Activated gamma-delta T cell (primary cell): ENCODE measurements around the gene PBX1.

Experiments used
- DNase-seq: peaks from one replicate; lab custom pipeline; 2025; lab: John Stamatoyannopoulos, UW

The PBX1 gene

GRCh38 chr1:164780111-164780812 is 221.3 kb downstream of the PBX1 start:
- DNase-seq: no peak

- DNase-seq: no peak
Observed at GRCh38 chr1:164780863-164781262, 221.9 kb downstream of the PBX1 start.

- no peak for DNase-seq
Observed at GRCh38 chr1:164781972-164782371, 223.0 kb downstream of the PBX1 start.

- DNase-seq: no peak
Observed at GRCh38 chr1:164783778-164784555, 225.0 kb downstream of the PBX1 start.

GRCh38 chr1:164784960-164785359 is 226.0 kb downstream of the PBX1 start:
- no peak for DNase-seq

GRCh38 chr1:164785841-164786534 is 227.0 kb downstream of the PBX1 start:
- DNase-seq: no peak

- DNase-seq: no peak
Observed at GRCh38 chr1:164786980-164787833, 228.2 kb downstream of the PBX1 start.

GRCh38 chr1:164787834-164788231 is 228.8 kb downstream of the PBX1 start:
- no peak for DNase-seq

DNA sequence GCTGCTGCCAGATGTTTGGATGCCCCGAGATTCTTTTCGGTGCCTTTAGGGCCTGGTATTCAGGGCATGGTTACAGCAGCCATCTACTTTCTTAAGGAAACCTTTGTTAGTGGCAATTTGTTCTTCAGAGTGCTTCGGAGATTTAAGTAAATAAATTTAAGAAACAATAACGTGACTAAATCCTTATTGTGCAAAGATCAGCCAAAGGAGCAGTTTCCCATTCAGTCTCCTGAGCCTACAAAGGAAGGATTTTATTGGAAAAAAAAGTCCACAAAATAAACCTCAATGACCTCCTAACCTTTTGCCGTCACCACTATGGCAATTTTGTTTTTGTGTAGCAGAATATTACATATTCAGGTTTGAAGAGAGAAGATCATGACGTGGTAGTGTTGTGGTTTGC is 231.1 kb downstream of the PBX1 start:
- no peak for DNase-seq

- DNase-seq: no peak
Observed at GRCh38 chr1:164792410-164793004, 233.5 kb downstream of the PBX1 start.

- DNase-seq: no peak
Observed at GRCh38 chr1:164794356-164794755, 235.4 kb downstream of the PBX1 start.

GRCh38 chr1:164796916-164797315 is 237.9 kb downstream of the PBX1 start:
- no peak for DNase-seq

GRCh38 chr1:164801246-164801731 is 242.3 kb downstream of the PBX1 start:
- DNase-seq: no peak

DNA sequence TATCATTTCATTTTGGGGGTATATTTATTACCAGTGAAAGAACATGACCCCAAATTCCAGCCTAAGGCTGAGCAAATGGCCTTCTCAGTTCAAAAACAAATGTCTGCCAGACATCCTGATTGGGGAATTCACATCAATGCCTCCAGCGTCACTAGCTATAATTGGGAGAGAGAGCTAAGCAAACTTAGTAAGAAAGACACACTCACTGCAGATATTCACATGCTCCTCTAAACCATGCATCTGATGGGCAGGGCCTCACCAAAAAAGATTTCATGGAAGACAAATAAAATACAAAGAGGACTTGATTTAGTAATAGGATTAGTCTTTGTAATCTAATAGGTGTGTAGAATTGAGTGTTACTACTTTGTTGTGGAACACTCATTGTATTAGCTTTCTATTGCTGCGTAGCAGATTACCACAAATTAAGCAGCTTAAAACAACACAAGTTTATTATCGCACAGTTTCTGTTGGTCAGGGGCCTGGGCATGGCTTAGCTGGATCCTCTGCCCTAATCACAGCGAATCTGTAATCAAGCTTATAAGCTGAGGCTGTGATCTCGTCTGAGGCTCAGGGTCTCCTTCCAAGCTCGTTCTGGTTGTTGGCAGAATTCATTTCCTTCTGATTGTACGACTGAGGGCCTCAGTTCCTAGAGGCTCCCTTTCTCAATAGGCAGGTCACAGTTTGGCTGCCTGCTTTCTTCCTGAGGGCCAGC is 243.0 kb downstream of the PBX1 start:
- DNase-seq: no peak

- DNase-seq: no peak
Observed at GRCh38 chr1:164802529-164803282, 243.7 kb downstream of the PBX1 start.

GRCh38 chr1:164803366-164803765 is 244.4 kb downstream of the PBX1 start:
- no peak for DNase-seq

- no peak for DNase-seq
Observed at GRCh38 chr1:164804366-164804765, 245.4 kb downstream of the PBX1 start.

GRCh38 chr1:164805399-164805798 is 246.4 kb downstream of the PBX1 start:
- DNase-seq: no peak

GRCh38 chr1:164806531-164806930 is 247.5 kb downstream of the PBX1 start:
- DNase-seq: no peak

GRCh38 chr1:164813776-164814175 is 254.8 kb downstream of the PBX1 start:
- DNase-seq: no peak
